ENCODE results near the gene KDM6A. TPM values are rescaled to one million over a fixed set of nuclear protein-coding genes. Genes with fewer than 3 reads are reported as not detected.

KDM6A gene
- total RNA-seq, 1 experiment from 2014 or later: 42.8 TPM

DNA sequence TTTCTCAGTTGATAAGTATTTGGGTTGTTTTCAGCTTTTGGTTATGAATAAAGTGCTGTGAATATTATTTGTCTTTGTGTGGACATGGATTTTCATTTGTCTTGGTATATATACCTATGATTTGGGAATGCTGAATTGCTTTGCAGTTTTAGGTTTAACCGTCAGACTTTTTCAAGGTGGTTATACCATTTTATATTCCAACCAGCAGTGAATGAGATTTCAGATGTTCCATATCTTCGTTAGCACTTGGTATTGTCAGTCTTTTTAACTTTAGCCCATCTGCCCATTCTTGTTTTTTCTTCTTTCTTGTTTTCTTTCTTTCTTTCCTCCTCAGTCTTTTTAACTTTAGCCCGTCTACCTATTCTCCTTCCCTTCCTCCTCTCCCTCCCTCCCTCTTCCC lies 106.0 kb downstream of the KDM6A start:
- no peaks in the 10 kb centered on the region for H3K23me2 ChIP-seq (ENCODE audit: insufficient read length, low read depth, low read length, poor library complexity, severe bottlenecking)
- no peak overlapping the region for H3K4ac ChIP-seq (ENCODE audit: low read depth, low read length)
- H2BK12ac ChIP-seq (ENCODE audit: insufficient read length, low read depth, low read length): no peak overlapping the region
- H2BK20ac ChIP-seq (ENCODE audit: low read depth, low read length, poor library complexity, severe bottlenecking): no peak overlapping the region
- no peak overlapping the region for H3K9ac ChIP-seq (ENCODE audit: extremely low read depth, insufficient read length, low read length)
- Mint-ChIP-seq H3K4me3 (no peak overlapping the region), H3K36me3 (ENCODE audit: insufficient read depth in 1 of 3, low read depth in 3 of 3) (peaks cover 41 to 45% (median 44%) of the 10 kb centered on the region in 3 experiments), H3K27ac (no peak overlapping the region), H3K27me3 (ENCODE audit: low read depth) (no peaks in the 10 kb centered on the region), H3K4me1 (peaks cover 7% of the 10 kb centered on the region in 2 experiments; a peak in 3 of 4 replicates), H3K9me3 (peaks cover 63 to 72% of the 10 kb centered on the region in 2 experiments)
- H2BK5ac ChIP-seq (ENCODE audit: insufficient read length, low read length): no peak overlapping the region
- no peak overlapping the region for H3K27ac ChIP-seq (ENCODE audit: insufficient read length, low read depth, low read length)
- no peak overlapping the region for H2BK120ac ChIP-seq (ENCODE audit: low read depth, low read length, poor library complexity, severe bottlenecking)
- H2AK5ac ChIP-seq (ENCODE audit: insufficient read length, low read length): no peak overlapping the region
- no peak overlapping the region for H4K8ac ChIP-seq (replicated peaks; ENCODE audit: insufficient read length, low read depth, low read length)
- no peak overlapping the region for H3K23ac ChIP-seq (ENCODE audit: insufficient read length, low read depth, low read length)
- H4K20me1 ChIP-seq (ENCODE audit: control insufficient read depth, insufficient read depth, insufficient read length): no peaks in the 10 kb centered on the region
- no peak overlapping the region for H4K5ac ChIP-seq (ENCODE audit: insufficient read length, low read depth, low read length)
- no peaks in the 10 kb centered on the region for H3K79me1 ChIP-seq (ENCODE audit: insufficient read depth, low read depth, low read length, poor library complexity, severe bottlenecking)
- TF ChIP-seq CTCF (conservative IDR thresholded peaks at IDR 0.05): no peak
- no peaks in the 10 kb centered on the region for H3K9me3 ChIP-seq (ENCODE audit: control insufficient read depth, low read depth, low read length)
- no peaks in the 10 kb centered on the region for H3K27me3 ChIP-seq (ENCODE audit: insufficient read depth, low read length)
- no peak overlapping the region for H2AFZ ChIP-seq (ENCODE audit: low read length)
- H3T11ph ChIP-seq (ENCODE audit: low read length): no peak overlapping the region
- no peak overlapping the region for H2BK15ac ChIP-seq (ENCODE audit: low read depth, low read length)
- no peaks in the 10 kb centered on the region for H3K4me1 ChIP-seq (ENCODE audit: insufficient read depth, low read length)
- H3K14ac ChIP-seq (ENCODE audit: insufficient read depth, low read length): no peak overlapping the region
- H3K79me2 ChIP-seq (ENCODE audit: insufficient read depth, low read length): peaks cover 19% of the 10 kb centered on the region
- H4K91ac ChIP-seq (ENCODE audit: insufficient read length, low read depth, low read length): no peak overlapping the region
- H3K18ac ChIP-seq (ENCODE audit: insufficient read length, low read depth, low read length): no peak overlapping the region
- no peak for DNase-seq
- no peak overlapping the region for H3K4me2 ChIP-seq (ENCODE audit: insufficient read depth, insufficient read length, low read length)
- no CpG with 5 or more reads among the region's 3 CpGs for WGBS (ENCODE audit: extremely low coverage, insufficient read length, low lambda C conversion rate)
- no peak overlapping the region for H3K56ac ChIP-seq (ENCODE audit: insufficient read length, low read depth, low read length)
